ENCODE measurements around the gene MAPK14. TPM values are rescaled to one million over a fixed set of nuclear protein-coding genes. Genes with fewer than 3 reads are reported as not detected.

The MAPK14 gene
- total and polyA plus RNA-seq, 4 donors: 16.9 to 82.7 (median 35.9) TPM

DNA sequence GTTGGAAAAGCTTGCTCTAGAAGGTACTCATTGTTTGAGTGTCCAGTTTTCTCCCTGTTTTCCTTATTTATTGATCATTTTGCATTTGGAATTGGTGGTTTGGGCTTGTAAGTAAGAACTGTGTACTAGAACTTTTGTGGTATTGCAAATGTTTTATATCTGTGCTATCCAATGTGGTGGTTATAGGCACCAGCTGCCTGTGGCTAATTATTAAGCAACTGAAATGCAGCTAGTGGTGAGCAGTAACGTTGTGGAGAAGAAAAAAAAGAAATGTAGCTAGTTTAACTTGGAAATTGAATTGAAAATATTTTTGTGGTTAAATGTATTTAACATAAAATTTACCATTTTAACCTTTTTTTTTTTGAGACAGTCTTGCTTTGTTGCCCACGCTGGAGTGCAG is 52.0 kb downstream of the MAPK14 start:
- 73% methylated on average over 2 of the region's 2 CpGs for WGBS
- DNase-seq (ENCODE audit: low spot score): no peak
- TF ChIP-seq, protein P1, sequence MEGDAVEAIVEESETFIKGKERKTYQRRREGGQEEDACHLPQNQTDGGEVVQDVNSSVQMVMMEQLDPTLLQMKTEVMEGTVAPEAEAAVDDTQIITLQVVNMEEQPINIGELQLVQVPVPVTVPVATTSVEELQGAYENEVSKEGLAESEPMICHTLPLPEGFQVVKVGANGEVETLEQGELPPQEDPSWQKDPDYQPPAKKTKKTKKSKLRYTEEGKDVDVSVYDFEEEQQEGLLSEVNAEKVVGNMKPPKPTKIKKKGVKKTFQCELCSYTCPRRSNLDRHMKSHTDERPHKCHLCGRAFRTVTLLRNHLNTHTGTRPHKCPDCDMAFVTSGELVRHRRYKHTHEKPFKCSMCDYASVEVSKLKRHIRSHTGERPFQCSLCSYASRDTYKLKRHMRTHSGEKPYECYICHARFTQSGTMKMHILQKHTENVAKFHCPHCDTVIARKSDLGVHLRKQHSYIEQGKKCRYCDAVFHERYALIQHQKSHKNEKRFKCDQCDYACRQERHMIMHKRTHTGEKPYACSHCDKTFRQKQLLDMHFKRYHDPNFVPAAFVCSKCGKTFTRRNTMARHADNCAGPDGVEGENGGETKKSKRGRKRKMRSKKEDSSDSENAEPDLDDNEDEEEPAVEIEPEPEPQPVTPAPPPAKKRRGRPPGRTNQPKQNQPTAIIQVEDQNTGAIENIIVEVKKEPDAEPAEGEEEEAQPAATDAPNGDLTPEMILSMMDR (IDR thresholded peaks at IDR 0.05; ENCODE audit: low read depth, low read length, missing input control): no peak
- TF ChIP-seq EGR1 (IDR thresholded peaks at IDR 0.05; ENCODE audit: low read depth in 2 of 2): no peak
- no peak for TF ChIP-seq SP1 (IDR thresholded peaks at IDR 0.05)
- no peak for TF ChIP-seq RXRA (IDR thresholded peaks at IDR 0.05)
- no peak for TF ChIP-seq TAF1 (conservative IDR thresholded peaks at IDR 0.05)
- TF ChIP-seq RAD21 (IDR thresholded peaks at IDR 0.05): no peak
- TF ChIP-seq, protein P2, sequence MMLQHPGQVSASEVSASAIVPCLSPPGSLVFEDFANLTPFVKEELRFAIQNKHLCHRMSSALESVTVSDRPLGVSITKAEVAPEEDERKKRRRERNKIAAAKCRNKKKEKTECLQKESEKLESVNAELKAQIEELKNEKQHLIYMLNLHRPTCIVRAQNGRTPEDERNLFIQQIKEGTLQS (IDR thresholded peaks at IDR 0.05): no peak
- no peak for TF ChIP-seq HNF4G (IDR thresholded peaks at IDR 0.05)
- no peak for TF ChIP-seq JUND (IDR thresholded peaks at IDR 0.05)
- TF ChIP-seq, protein P3, sequence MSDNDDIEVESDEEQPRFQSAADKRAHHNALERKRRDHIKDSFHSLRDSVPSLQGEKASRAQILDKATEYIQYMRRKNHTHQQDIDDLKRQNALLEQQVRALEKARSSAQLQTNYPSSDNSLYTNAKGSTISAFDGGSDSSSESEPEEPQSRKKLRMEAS (IDR thresholded peaks at IDR 0.05): no peak
- no peak for TF ChIP-seq GABPA (IDR thresholded peaks at IDR 0.05 in 1 of 2, conservative IDR thresholded peaks at IDR 0.05 in 1 of 2)
- no peak for TF ChIP-seq YY1 (IDR thresholded peaks at IDR 0.05)
- TF ChIP-seq, protein P4, sequence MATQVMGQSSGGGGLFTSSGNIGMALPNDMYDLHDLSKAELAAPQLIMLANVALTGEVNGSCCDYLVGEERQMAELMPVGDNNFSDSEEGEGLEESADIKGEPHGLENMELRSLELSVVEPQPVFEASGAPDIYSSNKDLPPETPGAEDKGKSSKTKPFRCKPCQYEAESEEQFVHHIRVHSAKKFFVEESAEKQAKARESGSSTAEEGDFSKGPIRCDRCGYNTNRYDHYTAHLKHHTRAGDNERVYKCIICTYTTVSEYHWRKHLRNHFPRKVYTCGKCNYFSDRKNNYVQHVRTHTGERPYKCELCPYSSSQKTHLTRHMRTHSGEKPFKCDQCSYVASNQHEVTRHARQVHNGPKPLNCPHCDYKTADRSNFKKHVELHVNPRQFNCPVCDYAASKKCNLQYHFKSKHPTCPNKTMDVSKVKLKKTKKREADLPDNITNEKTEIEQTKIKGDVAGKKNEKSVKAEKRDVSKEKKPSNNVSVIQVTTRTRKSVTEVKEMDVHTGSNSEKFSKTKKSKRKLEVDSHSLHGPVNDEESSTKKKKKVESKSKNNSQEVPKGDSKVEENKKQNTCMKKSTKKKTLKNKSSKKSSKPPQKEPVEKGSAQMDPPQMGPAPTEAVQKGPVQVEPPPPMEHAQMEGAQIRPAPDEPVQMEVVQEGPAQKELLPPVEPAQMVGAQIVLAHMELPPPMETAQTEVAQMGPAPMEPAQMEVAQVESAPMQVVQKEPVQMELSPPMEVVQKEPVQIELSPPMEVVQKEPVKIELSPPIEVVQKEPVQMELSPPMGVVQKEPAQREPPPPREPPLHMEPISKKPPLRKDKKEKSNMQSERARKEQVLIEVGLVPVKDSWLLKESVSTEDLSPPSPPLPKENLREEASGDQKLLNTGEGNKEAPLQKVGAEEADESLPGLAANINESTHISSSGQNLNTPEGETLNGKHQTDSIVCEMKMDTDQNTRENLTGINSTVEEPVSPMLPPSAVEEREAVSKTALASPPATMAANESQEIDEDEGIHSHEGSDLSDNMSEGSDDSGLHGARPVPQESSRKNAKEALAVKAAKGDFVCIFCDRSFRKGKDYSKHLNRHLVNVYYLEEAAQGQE (IDR thresholded peaks at IDR 0.05): no peak
- TF ChIP-seq HNF4A (conservative IDR thresholded peaks at IDR 0.05): no peak
- TF ChIP-seq FOXA1 (IDR thresholded peaks at IDR 0.05): no peak
- Histone ChIP-seq H3K9me3 (ENCODE audit: control insufficient read depth in 4 of 4, low read length in 3 of 4) (no peaks in the 10 kb centered on the region), H3K36me3 (ENCODE audit: control insufficient read depth in 4 of 4, insufficient read depth in 3 of 4, low read depth in 1 of 4, low read length in 3 of 4) (peaks cover 6 to 54% (median 46%) of the 10 kb centered on the region in 4 donors), H3K9ac (ENCODE audit: low read depth in 1 of 2, low read length in 2 of 2) (no peak overlapping the region), H3K4me3 (ENCODE audit: low read depth in 1 of 3, low read length in 3 of 3) (no peak overlapping the region), H3K27me3 (ENCODE audit: control insufficient read depth in 4 of 4, insufficient read depth in 4 of 4, low read length in 3 of 4) (no peaks in the 10 kb centered on the region), H3K27ac (ENCODE audit: low read depth in 1 of 2, low read length in 2 of 2) (no peak overlapping the region), H3K4me1 (ENCODE audit: control insufficient read depth in 4 of 4, insufficient read depth in 4 of 4, low read length in 3 of 4) (peaks cover 3 to 13% (median 7%) of the 10 kb centered on the region in 4 donors)

DNA sequence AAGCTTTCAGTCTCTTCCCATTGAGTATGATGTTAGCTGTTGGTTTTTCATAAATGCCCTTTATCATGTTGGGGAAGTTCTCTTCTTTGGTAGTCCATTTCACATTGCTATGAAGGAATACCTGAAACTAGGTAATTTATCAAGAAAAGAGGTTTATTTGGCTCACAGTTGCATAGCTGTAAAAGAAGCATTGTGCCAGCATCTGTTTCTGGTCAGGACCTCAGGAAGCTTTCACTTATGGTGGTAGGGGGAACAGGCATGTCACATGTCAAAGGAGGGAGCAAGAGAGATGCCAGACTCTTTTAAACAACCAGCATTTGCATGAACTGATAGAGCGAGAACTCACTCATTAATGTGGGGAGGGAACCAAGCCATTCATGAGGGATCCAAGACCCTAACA is 54.7 kb downstream of the MAPK14 start:
- Histone ChIP-seq H3K9me3 (ENCODE audit: control insufficient read depth in 4 of 4, low read length in 3 of 4) (no peaks in the 10 kb centered on the region), H3K4me1 (ENCODE audit: control insufficient read depth in 4 of 4, insufficient read depth in 4 of 4, low read length in 3 of 4) (peaks cover 0 to 1% (median 0%) of the 10 kb centered on the region in 4 donors), H3K4me3 (ENCODE audit: low read depth in 1 of 3, low read length in 3 of 3) (no peak overlapping the region), H3K36me3 (ENCODE audit: control insufficient read depth in 4 of 4, insufficient read depth in 3 of 4, low read depth in 1 of 4, low read length in 3 of 4) (peaks cover 6 to 53% (median 43%) of the 10 kb centered on the region in 4 donors), H3K9ac (ENCODE audit: low read depth in 1 of 2, low read length in 2 of 2) (no peak overlapping the region), H3K27ac (ENCODE audit: low read depth in 1 of 2, low read length in 2 of 2) (no peak overlapping the region), H3K27me3 (ENCODE audit: control insufficient read depth in 4 of 4, insufficient read depth in 4 of 4, low read length in 3 of 4) (no peaks in the 10 kb centered on the region)
- WGBS: 98% methylated on average over 1 of the region's 1 CpG
- TF ChIP-seq NR2F2 (IDR thresholded peaks at IDR 0.05) (no peak), SP1 (IDR thresholded peaks at IDR 0.05) (no peak), HNF4G (IDR thresholded peaks at IDR 0.05) (no peak), YY1 (IDR thresholded peaks at IDR 0.05) (no peak), EGR1 (IDR thresholded peaks at IDR 0.05; ENCODE audit: low read depth in 2 of 2) (no peak)
- TF ChIP-seq, protein P1 (IDR thresholded peaks at IDR 0.05; ENCODE audit: low read depth, low read length, missing input control): no peak
- TF ChIP-seq, protein P4 (IDR thresholded peaks at IDR 0.05): no peak
- DNase-seq (ENCODE audit: low spot score): no peak
